H1 (cell line): ENCODE results near the gene RBM4. TPM values are rescaled to one million over a fixed set of nuclear protein-coding genes. Genes with fewer than 3 reads are reported as not detected.

Experiments used
- BACH1 ChIP-seq: IDR thresholded peaks from 2 replicates; pipeline ENCODE4 v1.6.1; 2012; ENCODE audit warnings: low read length, improper control_type of control experiment
- BCL11A ChIP-seq, 2 experiments: IDR thresholded peaks; one replicate each; pipeline ENCODE4 v1.6.1; 2011; ENCODE audit warnings: low read depth in 2 of 2, low read length in 2 of 2, mild to moderate bottlenecking in 2 of 2
- CREB1 ChIP-seq: IDR thresholded peaks from 2 replicates; pipeline ENCODE4 v1.6.1; 2012; ENCODE audit warnings: inconsistent platforms
- GABPA ChIP-seq: IDR thresholded peaks from 2 replicates; pipeline ENCODE4 v1.6.1; 2011; ENCODE audit warnings: mild to moderate bottlenecking, low read length, moderate library complexity, borderline replicate concordance; ENCODE audit not compliant: insufficient read depth
- KDM4A ChIP-seq: IDR thresholded peaks from one replicate; pipeline ENCODE4 v1.7.1; 2012; ENCODE audit warnings: low read depth, mild to moderate bottlenecking, moderate library complexity, low read length, inconsistent platforms; ENCODE audit not compliant: severe bottlenecking
- POLR2AphosphoS5 ChIP-seq: IDR thresholded peaks from 2 replicates; pipeline ENCODE4 v1.6.1; 2011; ENCODE audit warnings: low read depth, low read length
- RAD21 ChIP-seq, 2 experiments: IDR thresholded peaks in 1 of 2; conservative IDR thresholded peaks in 1 of 2; 2 replicates each; pipeline ENCODE4 v1.6.1; 2011; ENCODE audit warnings: low read depth in 2 of 2, low read length in 2 of 2, improper control_type of control experiment in 1 of 2, inconsistent platforms in 1 of 2, mild to moderate bottlenecking in 1 of 2, moderate library complexity in 1 of 2
- polyA plus RNA-seq, 7 experiments: library from polyadenylated mRNA; depleted of rRNA in 3 of 7; stranded (reverse) in 5 of 7; unstranded in 2 of 7; fragments of >200 nt in 5 of 7; fragments of 200-250 nt in 2 of 7; gene quantifications; 1 replicate in 5 of 7; 2 replicates in 1 of 7; 4 replicates in 1 of 7; pipeline versions ENCODE4 v1.2.1 to v1.2.3, GENCODE V29; 2011 to 2013; ENCODE audit warnings: missing spikeins in 2 of 7, mixed read lengths in 2 of 7
- total RNA-seq: library from RNA; stranded (reverse); fragmentation: NEBNext Ultra II Directional; extraction: Animal tissue kit (Norgen Biotek cat#: 25700); gene quantifications from 2 replicates; pipeline ENCODE4 v1.2.1, GENCODE V29; 2021
- TF ChIP-seq, protein P1 (sequence below): IDR thresholded peaks from 2 replicates; pipeline ENCODE4 v1.6.1; 2011; ENCODE audit warnings: low read length, improper control_type of control experiment

RBM4 gene
- total and polyA plus RNA-seq, 2 of the 8 experiments (the other 6 are each of a cell fraction or from before 2014, with no cell fraction given), result 192 to 330 TPM

DNA sequence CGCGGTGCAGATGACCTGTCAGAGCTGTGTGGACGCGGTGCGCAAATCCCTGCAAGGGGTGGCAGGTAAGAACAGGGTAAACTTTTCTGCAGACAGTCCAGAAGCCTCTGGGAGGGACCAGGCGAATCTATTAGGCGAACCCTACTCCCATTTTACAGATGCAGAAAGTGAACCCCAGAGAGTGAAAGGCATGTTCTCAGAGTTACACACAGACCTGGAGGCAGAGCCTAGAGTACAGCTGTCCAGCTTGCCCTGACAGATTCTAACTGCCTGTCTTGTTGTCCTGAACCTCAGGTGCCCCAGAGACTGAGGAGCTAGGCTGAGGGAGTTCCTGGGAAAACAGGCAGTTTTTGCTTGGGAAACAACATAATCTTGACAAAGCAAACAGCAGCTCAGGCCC, 44.9 kb upstream of the RBM4 start (continued):
- TF ChIP-seq KDM4A, result no peak
- TF ChIP-seq, protein P1, sequence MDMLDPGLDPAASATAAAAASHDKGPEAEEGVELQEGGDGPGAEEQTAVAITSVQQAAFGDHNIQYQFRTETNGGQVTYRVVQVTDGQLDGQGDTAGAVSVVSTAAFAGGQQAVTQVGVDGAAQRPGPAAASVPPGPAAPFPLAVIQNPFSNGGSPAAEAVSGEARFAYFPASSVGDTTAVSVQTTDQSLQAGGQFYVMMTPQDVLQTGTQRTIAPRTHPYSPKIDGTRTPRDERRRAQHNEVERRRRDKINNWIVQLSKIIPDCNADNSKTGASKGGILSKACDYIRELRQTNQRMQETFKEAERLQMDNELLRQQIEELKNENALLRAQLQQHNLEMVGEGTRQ, result no peak
- TF ChIP-seq CREB1, result no peak
- no peak for TF ChIP-seq POLR2AphosphoS5
- no peak for TF ChIP-seq BCL11A (IDR thresholded peaks at IDR 0.05; ENCODE audit: low read depth in 2 of 2, low read length in 2 of 2)
- TF ChIP-seq RAD21 (IDR thresholded peaks at IDR 0.05 in 1 of 2, conservative IDR thresholded peaks at IDR 0.05 in 1 of 2; ENCODE audit: low read depth in 2 of 2, low read length in 2 of 2), result no peak
- no peak for TF ChIP-seq BACH1
- TF ChIP-seq GABPA, result no peak
